Amygdala (tissue), 56 donors: ENCODE results near the gene RAD51B.
A peak's percentile ranks its signal among the peaks of the same experiment; 100 is the strongest.

Source experiments
- DNase-seq, 56 donors: peaks; one replicate each; lab custom pipeline; 2025; lab: John Stamatoyannopoulos, UW

Gene RAD51B

DNA sequence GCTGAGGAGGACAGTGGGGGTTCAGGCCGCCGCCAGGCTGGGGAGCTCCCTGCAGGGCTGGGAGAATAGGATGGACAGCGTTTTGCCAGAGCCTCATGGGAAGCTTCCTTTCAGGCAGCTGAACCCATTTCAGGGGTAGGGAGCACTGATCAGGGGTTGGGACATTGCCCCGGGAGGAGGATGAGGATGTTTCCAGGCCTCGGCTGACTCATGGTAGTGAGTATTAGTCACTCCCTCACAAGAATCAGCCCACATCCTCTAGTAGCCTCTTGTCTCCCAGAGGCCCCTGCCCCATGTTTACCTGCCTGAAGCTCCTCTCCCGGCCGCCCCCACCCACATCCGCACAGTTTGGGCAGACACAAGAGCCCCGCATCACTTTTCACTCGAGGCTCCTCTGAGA, 883.5 kb downstream of the RAD51B start:
- DNase-seq, result no peak

GRCh38 chr14:68704736-68705720, 885.4 kb downstream of the RAD51B start:
- DNase-seq, result peak in 2 of 56 donors; percentile 18 to 25

GRCh38 chr14:68705741-68706283, 886.2 kb downstream of the RAD51B start:
- DNase-seq, result no peak

DNA sequence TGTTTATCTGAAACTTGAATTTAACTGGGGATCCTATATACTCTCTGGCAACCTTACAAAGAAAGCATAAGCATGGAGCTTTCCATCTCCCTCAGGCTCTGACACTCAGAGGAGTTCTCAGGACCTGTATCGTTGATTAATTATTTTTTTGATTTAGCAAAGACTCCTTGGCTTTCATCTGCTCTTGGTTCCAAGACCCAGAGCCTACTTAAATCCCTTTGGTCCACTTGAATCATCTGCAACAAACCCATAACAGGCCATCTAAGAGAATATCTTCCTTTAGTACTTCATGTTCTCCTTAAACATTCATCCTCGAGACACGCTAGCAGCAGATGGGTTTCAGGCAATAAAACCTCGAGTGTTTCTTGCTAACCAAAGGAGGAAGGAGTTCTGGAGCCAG, 887.9 kb downstream of the RAD51B start:
- DNase-seq, result no peak

GRCh38 chr14:68708343-68708742, 888.8 kb downstream of the RAD51B start:
- no peak for DNase-seq

DNA sequence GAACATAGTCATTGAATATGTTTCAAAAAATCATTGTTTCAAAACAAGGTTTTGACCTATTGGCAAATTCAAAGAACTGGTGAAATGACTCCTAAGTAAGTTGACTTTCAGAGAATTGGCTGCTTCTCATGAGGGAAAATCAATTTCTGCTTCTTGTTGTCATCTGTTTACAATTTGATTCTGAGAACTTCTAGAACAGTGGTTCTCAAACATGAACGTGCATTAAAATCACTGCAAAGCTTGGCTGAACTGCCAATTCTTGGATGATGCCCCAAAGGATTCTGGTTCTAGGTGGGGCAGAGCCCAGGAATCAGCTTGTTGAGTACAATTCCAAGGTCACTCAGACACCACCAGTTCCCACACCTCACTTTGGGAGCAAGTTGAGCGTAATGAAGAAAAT, 889.4 kb downstream of the RAD51B start:
- no peak for DNase-seq

GRCh38 chr14:68710776-68711175, 891.2 kb downstream of the RAD51B start:
- no peak for DNase-seq

DNA sequence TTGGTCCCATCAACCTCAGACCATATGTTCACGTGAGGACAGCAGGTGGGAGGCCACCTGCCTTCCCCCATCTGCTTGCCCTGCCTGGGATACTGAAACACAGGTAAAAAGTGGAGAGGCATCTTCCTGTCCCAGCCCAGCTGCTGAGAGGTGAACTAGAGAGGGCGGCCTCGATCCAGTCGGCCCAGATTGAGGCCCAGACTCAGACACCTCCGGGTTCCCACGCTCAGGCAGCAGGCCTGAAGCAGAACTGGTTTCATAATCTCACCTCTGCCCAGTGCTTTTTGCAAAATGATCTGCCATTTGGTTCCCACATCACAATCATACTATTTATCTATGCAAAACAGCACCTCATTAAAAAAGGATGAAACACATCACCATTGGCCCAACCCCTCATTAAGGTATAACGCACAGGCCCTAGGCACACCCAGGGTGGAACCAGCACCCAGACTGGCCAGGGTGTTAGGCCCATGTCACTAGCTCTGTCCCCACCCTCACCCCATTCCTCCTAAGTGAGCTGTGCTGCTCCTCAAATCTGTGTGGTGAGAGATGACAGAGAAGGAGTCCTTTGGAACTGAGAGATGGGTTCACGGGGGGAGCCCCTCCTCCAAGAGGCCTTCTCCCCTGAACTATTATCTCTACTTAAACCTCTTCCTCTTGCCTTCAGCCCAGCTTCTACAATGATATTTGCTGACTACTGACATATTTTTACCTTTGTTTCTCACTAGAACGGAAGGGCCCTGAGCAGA, 892.2 kb downstream of the RAD51B start:
- no peak for DNase-seq

DNA sequence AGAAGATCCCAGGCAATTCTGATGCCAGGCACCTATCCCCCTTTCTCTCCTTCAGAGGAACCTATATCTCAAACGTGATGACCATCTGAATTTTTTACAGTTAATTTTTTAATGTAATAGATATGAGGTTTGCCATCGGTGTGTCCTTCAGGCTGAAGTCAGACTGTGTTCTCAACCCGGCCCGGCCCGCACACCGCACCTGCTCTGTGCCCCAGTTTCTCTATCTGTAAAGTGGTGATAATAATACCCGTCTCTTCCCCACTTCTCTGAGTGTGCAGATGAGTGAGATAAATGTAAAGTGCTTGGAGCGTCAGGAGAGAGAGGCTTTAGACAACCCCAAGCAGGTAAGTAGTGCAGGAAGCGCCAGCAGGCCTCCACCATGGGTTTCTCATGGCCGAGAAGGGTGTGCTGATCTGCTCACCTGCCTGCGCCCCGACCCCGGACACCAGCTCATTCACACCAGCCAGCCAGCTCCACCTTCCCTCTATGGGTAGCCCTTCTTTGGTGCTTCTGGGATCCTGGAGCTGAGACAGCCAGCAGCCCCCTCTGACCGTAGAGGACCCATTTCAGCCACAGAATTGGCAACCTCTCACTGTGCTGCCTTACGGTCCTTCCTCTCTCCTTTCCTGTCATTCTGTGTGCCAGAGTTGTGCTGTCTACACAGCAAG, 893.3 kb downstream of the RAD51B start:
- DNase-seq, result no peak

DNA sequence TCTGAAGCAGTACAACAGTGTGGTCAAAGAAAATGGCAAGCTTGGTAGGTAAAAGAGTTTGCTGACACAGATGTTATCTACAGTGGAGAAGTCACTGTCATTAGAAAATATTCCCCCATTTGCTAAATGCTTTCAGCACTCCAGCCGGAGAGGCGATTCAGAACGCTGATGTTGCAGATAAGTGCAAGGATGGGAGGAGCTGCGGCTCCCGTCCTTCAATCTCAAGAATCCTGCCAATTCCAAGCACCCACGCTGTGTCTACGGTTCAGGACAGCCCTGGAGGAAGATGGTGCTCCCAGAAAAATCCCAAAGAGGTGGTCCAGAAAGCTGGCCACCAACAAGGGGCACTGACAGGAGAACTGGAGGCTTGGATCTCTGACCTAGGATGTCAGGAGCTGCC, 894.2 kb downstream of the RAD51B start:
- no peak for DNase-seq

- DNase-seq, result no peak
These were observed 895.7 kb downstream of the RAD51B start for GRCh38 chr14:68714991-68715924.

GRCh38 chr14:68716698-68717097, 897.1 kb downstream of the RAD51B start:
- no peak for DNase-seq

GRCh38 chr14:68718023-68718990, 898.7 kb downstream of the RAD51B start:
- no peak for DNase-seq

DNA sequence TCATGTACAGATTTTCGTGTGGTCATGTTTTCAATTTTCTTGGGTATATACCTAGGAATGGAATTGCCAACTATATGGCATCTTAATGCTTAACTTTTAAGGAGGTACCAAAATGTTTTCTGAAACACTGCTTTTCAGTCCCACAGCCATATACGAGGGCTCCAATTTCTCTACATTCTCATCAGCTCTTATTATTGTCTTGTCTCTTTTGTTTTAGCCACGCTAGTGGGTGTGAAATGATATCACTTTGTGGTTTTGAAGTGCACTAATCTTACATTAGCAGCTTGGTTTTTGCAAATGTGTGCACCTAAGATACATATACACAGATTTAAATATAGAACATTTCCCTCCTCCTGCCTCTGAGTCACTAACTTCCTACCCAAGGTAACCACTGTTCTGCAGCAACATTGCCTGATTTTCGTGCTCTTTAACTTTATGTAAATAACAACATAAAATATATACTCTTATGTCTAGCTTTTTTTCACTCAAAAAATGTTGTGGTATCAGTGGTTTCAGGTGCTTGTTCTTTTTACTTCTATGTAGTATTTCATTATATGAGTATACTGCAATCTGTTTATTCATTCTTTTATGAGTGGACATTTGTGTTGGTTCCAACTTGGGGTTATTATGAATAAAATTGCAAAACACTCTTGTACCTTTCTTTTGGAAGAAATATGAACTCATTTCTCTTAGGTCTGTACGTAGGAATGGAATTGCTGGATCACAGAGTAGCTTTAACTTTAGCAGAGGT, 900.2 kb downstream of the RAD51B start:
- DNase-seq, result no peak

GRCh38 chr14:68722186-68722585, 902.6 kb downstream of the RAD51B start:
- no peak for DNase-seq

DNA sequence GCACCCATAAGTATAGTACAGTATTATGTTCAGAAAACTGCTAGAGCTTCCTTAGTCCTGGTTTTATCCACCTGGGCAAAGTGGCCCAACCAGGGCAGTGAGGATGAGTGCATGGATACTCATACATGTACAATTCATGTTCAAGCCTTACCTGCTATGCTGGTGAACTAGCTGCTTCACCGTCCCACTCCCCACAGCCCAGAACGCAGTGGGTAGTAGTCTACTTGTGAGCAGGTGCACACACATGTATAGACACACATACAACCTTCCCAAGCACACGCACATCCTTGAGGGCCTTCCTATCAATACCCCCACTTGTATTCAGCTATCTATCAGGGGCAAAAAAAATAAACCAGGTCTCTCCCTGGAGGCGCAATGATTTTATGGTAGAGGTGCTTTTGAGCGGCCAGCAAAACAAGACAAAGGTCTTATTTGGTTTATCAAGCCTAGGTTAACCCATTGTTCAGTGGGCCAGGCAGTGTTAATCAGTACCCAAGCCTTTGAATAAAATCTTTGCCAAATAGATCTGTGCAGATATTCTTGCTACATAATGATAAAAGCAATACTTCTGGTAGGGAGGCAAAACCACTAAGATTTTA, 903.5 kb downstream of the RAD51B start:
- no peak for DNase-seq

- DNase-seq, result no peak
These were observed 904.3 kb downstream of the RAD51B start for GRCh38 chr14:68723808-68724268.
